HepG2 (cell line): Measurements from ENCODE around the gene HPD. TPM values are rescaled to one million over a fixed set of nuclear protein-coding genes. Genes with fewer than 3 reads are reported as not detected.

ENCODE experiments used
- HES4 ChIP-seq: sonication (generic); formaldehyde crosslinking; IDR thresholded peaks from 2 replicates; pipeline ENCODE4 v1.9.0; 2021; ENCODE audit warnings: mild to moderate bottlenecking, missing genetic modification reagents, borderline replicate concordance
- IRF2 ChIP-seq: IDR thresholded peaks from 2 replicates; pipeline ENCODE4 v1.6.1; 2018; ENCODE audit warnings: missing genetic modification reagents, missing compliant biosample characterization
- MXD4 ChIP-seq: IDR thresholded peaks from 2 replicates; pipeline ENCODE4 v1.6.1; 2016; ENCODE audit warnings: mild to moderate bottlenecking, missing biosample characterization, missing genetic modification reagents
- NFKBIZ ChIP-seq: IDR thresholded peaks from 2 replicates; pipeline ENCODE4 v1.6.1; 2018; ENCODE audit warnings: missing genetic modification reagents, missing compliant biosample characterization
- PITX1 ChIP-seq: sonication (generic); formaldehyde crosslinking; IDR thresholded peaks from 2 replicates; pipeline ENCODE4 v1.5.1; 2020; ENCODE audit warnings: mild to moderate bottlenecking, missing genetic modification reagents
- RBAK ChIP-seq: sonication (generic); formaldehyde crosslinking; IDR thresholded peaks from 2 replicates; pipeline ENCODE4 v1.5.1; 2020; ENCODE audit warnings: mild to moderate bottlenecking, missing genetic modification reagents
- ZNF235 ChIP-seq: sonication (generic); formaldehyde crosslinking; IDR thresholded peaks from 2 replicates; pipeline ENCODE4 v1.8.1; 2023; ENCODE audit warnings: mild to moderate bottlenecking, missing genetic modification reagents, borderline replicate concordance
- ZNF329 ChIP-seq: sonication (generic); formaldehyde crosslinking; IDR thresholded peaks from 2 replicates; pipeline ENCODE4 v1.9.0; 2021; ENCODE audit warnings: low read depth, mild to moderate bottlenecking, missing genetic modification reagents
- ZNF557 ChIP-seq: sonication (generic); formaldehyde crosslinking; IDR thresholded peaks from 2 replicates; pipeline ENCODE4 v1.4.0; 2020; ENCODE audit warnings: missing genetic modification reagents
- ZNF605 ChIP-seq: sonication (generic); formaldehyde crosslinking; IDR thresholded peaks from 2 replicates; pipeline ENCODE4 v1.8.0; 2022; ENCODE audit warnings: mild to moderate bottlenecking, missing genetic modification reagents
- ZNF672 ChIP-seq: sonication (generic); formaldehyde crosslinking; IDR thresholded peaks from 2 replicates; pipeline ENCODE4 v1.8.1; 2022; ENCODE audit warnings: missing genetic modification reagents
- ZNF816 ChIP-seq: sonication (generic); formaldehyde crosslinking; IDR thresholded peaks from 2 replicates; pipeline ENCODE4 v1.8.0; 2022; ENCODE audit warnings: missing genetic modification reagents, mild to moderate bottlenecking, borderline replicate concordance
- ZNF83 ChIP-seq: sonication (generic); formaldehyde crosslinking; IDR thresholded peaks from 2 replicates; pipeline ENCODE4 v1.4.0; 2020; ENCODE audit warnings: missing genetic modification reagents, mild to moderate bottlenecking, borderline replicate concordance
- polyA plus RNA-seq, 8 experiments: library from polyadenylated mRNA; depleted of rRNA in 3 of 8; stranded (reverse) in 7 of 8; unstranded in 1 of 8; fragments of >200 nt; fragmentation: Illumina TruSeq in 4 of 8; extraction: Trizol in 4 of 8; gene quantifications; 2 replicates each; pipeline versions ENCODE4 v1.2.1 to v1.2.3, GENCODE V29; 2011 to 2016; ENCODE audit warnings: low read depth in 4 of 8, missing spikeins in 1 of 8, mixed read lengths in 1 of 8; ENCODE audit not compliant: insufficient read depth in 1 of 8
- total RNA-seq, 5 experiments: library from RNA; depleted of rRNA; stranded (reverse); fragments of >200 nt; fragmentation: Illumina TruSeq; extraction: Trizol; gene quantifications; 2 replicates each; pipeline ENCODE4 v1.2.3, GENCODE V29; 2016; ENCODE audit warnings: low read depth in 1 of 5
- TF ChIP-seq, protein P1 (sequence below): sonication (generic); formaldehyde crosslinking; IDR thresholded peaks from 2 replicates; pipeline ENCODE4 v1.5.1; 2020; ENCODE audit warnings: mild to moderate bottlenecking, missing genetic modification reagents, moderate library complexity
- TF ChIP-seq, protein P2 (sequence below): sonication (generic); formaldehyde crosslinking; IDR thresholded peaks from 2 replicates; pipeline ENCODE4 v1.5.0; 2020; ENCODE audit warnings: missing genetic modification reagents
- TF ChIP-seq, protein P3 (sequence below): sonication (generic); formaldehyde crosslinking; IDR thresholded peaks from 2 replicates; pipeline ENCODE4 v1.8.0; 2022; ENCODE audit warnings: mild to moderate bottlenecking, missing genetic modification reagents, borderline replicate concordance
- TF ChIP-seq, protein P4 (sequence below): sonication (generic); formaldehyde crosslinking; conservative IDR thresholded peaks from 2 replicates; pipeline ENCODE4 v1.4.0; 2020; ENCODE audit warnings: mild to moderate bottlenecking, missing genetic modification reagents, moderate library complexity

HPD gene
- total and polyA plus RNA-seq, 2 of the 13 experiments (the other 11 are each of a cell fraction or from before 2014, with no cell fraction given): 120 to 195 TPM

DNA sequence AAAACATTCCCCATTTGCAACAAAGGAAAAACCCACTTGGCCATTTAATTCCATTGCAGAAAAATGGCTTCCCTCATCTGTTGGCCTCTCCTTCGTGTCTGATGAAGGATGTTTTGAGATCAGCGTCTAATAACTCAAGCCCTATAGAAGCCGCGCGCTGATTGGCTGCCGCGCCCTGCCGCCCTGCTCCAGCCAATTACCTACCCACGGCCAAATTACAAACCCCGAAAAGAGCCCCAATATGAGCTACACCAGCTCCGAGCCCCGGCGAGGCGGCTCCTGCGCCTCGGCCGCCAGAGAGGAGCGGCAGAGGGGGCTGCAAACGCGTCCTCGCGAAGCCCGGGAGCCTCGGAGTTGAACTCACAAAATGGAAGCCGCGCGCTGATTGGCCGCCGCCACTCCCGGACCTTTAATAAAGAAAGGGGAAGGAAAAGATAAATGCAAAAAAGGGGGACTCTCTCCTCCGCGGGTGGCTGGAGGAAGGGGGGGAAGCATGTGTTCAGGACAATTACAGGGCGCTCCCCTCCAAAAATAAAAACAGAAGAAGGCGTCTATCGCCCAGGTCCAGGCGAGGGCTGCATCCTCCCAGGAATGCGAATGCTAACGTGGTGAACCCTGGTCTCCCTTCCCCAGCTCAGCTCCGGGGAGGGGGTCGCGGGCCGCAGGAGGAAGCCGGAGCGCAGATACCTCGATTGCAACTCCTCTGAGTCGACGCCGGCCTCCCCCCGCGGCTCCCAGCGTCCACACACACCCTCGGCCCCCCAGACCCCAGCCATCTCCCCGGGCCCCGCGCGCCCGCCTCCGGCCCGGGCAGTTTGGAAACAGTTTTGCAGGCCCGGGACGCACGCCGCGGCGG is 55.6 kb downstream of the HPD start (continued):
- TF ChIP-seq, protein P1, sequence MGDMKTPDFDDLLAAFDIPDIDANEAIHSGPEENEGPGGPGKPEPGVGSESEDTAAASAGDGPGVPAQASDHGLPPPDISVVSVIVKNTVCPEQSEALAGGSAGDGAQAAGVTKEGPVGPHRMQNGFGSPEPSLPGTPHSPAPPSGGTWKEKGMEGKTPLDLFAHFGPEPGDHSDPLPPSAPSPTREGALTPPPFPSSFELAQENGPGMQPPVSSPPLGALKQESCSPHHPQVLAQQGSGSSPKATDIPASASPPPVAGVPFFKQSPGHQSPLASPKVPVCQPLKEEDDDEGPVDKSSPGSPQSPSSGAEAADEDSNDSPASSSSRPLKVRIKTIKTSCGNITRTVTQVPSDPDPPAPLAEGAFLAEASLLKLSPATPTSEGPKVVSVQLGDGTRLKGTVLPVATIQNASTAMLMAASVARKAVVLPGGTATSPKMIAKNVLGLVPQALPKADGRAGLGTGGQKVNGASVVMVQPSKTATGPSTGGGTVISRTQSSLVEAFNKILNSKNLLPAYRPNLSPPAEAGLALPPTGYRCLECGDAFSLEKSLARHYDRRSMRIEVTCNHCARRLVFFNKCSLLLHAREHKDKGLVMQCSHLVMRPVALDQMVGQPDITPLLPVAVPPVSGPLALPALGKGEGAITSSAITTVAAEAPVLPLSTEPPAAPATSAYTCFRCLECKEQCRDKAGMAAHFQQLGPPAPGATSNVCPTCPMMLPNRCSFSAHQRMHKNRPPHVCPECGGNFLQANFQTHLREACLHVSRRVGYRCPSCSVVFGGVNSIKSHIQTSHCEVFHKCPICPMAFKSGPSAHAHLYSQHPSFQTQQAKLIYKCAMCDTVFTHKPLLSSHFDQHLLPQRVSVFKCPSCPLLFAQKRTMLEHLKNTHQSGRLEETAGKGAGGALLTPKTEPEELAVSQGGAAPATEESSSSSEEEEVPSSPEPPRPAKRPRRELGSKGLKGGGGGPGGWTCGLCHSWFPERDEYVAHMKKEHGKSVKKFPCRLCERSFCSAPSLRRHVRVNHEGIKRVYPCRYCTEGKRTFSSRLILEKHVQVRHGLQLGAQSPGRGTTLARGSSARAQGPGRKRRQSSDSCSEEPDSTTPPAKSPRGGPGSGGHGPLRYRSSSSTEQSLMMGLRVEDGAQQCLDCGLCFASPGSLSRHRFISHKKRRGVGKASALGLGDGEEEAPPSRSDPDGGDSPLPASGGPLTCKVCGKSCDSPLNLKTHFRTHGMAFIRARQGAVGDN: peak; percentile 86
- TF ChIP-seq ZNF329 (CRISPR knock-in tag): no peak
- no peak for TF ChIP-seq ZNF557 (CRISPR knock-in tag)
- TF ChIP-seq RBAK (CRISPR knock-in tag): no peak
- TF ChIP-seq, protein P2, sequence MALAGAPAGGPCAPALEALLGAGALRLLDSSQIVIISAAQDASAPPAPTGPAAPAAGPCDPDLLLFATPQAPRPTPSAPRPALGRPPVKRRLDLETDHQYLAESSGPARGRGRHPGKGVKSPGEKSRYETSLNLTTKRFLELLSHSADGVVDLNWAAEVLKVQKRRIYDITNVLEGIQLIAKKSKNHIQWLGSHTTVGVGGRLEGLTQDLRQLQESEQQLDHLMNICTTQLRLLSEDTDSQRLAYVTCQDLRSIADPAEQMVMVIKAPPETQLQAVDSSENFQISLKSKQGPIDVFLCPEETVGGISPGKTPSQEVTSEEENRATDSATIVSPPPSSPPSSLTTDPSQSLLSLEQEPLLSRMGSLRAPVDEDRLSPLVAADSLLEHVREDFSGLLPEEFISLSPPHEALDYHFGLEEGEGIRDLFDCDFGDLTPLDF (CRISPR knock-in tag): 0 out of 2 replicates have a peak, but pooled peaks have one; percentile 33
- TF ChIP-seq IRF2 (CRISPR knock-in tag): peak; percentile 59; the same call in 1 of the 2 replicates
- TF ChIP-seq ZNF816 (CRISPR knock-in tag): peak; percentile 85
- peak; percentile 53; the same call in 1 of the 2 replicates for TF ChIP-seq PITX1 (CRISPR knock-in tag)
- no peak for TF ChIP-seq ZNF235 (CRISPR knock-in tag)
- TF ChIP-seq HES4 (CRISPR knock-in tag): no peak
- TF ChIP-seq NFKBIZ (CRISPR knock-in tag): peak; percentile 71
- no peak for TF ChIP-seq ZNF672 (CRISPR knock-in tag)
- TF ChIP-seq, protein P3, sequence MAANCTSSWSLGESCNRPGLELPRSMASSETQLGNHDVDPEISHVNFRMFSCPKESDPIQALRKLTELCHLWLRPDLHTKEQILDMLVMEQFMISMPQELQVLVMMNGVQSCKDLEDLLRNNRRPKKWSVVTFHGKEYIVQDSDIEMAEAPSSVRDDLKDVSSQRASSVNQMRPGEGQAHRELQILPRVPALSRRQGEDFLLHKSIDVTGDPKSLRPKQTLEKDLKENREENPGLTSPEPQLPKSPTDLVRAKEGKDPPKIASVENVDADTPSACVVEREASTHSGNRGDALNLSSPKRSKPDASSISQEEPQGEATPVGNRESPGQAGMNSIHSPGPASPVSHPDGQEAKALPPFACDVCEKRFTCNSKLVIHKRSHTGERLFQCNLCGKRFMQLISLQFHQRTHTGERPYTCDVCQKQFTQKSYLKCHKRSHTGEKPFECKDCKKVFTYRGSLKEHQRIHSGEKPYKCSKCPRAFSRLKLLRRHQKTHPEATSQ: 0 out of 2 replicates have a peak, but pooled peaks have one; percentile 20
- TF ChIP-seq MXD4: 0 out of 2 replicates have a peak, but pooled peaks have one; percentile 54
- TF ChIP-seq, protein P4, sequence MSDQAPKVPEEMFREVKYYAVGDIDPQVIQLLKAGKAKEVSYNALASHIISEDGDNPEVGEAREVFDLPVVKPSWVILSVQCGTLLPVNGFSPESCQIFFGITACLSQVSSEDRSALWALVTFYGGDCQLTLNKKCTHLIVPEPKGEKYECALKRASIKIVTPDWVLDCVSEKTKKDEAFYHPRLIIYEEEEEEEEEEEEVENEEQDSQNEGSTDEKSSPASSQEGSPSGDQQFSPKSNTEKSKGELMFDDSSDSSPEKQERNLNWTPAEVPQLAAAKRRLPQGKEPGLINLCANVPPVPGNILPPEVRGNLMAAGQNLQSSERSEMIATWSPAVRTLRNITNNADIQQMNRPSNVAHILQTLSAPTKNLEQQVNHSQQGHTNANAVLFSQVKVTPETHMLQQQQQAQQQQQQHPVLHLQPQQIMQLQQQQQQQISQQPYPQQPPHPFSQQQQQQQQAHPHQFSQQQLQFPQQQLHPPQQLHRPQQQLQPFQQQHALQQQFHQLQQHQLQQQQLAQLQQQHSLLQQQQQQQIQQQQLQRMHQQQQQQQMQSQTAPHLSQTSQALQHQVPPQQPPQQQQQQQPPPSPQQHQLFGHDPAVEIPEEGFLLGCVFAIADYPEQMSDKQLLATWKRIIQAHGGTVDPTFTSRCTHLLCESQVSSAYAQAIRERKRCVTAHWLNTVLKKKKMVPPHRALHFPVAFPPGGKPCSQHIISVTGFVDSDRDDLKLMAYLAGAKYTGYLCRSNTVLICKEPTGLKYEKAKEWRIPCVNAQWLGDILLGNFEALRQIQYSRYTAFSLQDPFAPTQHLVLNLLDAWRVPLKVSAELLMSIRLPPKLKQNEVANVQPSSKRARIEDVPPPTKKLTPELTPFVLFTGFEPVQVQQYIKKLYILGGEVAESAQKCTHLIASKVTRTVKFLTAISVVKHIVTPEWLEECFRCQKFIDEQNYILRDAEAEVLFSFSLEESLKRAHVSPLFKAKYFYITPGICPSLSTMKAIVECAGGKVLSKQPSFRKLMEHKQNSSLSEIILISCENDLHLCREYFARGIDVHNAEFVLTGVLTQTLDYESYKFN (CRISPR knock-in tag): 0 out of 2 replicates have a peak, but pooled peaks have one; percentile 32
- peak; percentile 87 for TF ChIP-seq ZNF605 (CRISPR knock-in tag)
- TF ChIP-seq ZNF83 (CRISPR knock-in tag): peak; percentile 79; the same call in 1 of the 2 replicates
